MM.1S (cell line): ENCODE measurements around the gene FGF14.

Experiments used
- DNase-seq: peaks from one replicate; pipeline ENCODE4 v3.0.0-alpha.2; 2015
- H2AFZ ChIP-seq: fragments of 300-600 bp; sonication (generic); 2 replicates; pipeline ENCODE4 v1.6.0; 2016; ENCODE audit warnings: antibody characterized with exemption, low read length
- H3F3A ChIP-seq: fragments of 300-600 bp; sonication (generic); 2 replicates; pipeline ENCODE4 v1.6.1; 2016; ENCODE audit warnings: mild to moderate bottlenecking, antibody characterized with exemption, low read length, moderate library complexity, mixed read lengths; ENCODE audit not compliant: insufficient read depth
- H3K27ac ChIP-seq: fragments of 300-600 bp; sonication (generic); 2 replicates; pipeline ENCODE4 v1.5.1; 2016; ENCODE audit warnings: mild to moderate bottlenecking, low read length
- H3K27me3 ChIP-seq: fragments of 300-600 bp; sonication (generic); replicated peaks from 2 replicates; pipeline ENCODE4 v1.6.0; 2016; ENCODE audit warnings: low read length; ENCODE audit not compliant: insufficient read depth
- H3K36me3 ChIP-seq: fragments of 300-600 bp; sonication (generic); replicated peaks from 2 replicates; pipeline ENCODE4 v1.6.1; 2016; ENCODE audit warnings: mild to moderate bottlenecking, low read length, mixed read lengths; ENCODE audit not compliant: insufficient read depth
- H3K4me1 ChIP-seq: fragments of 300-600 bp; sonication (generic); 2 replicates; pipeline ENCODE4 v1.6.1; 2016; ENCODE audit warnings: low read length, mixed read lengths
- H3K4me2 ChIP-seq: fragments of 300-600 bp; sonication (generic); 2 replicates; pipeline ENCODE4 v1.6.0; 2016; ENCODE audit warnings: low read depth, low read length
- H3K4me3 ChIP-seq: fragments of 300-600 bp; sonication (generic); 2 replicates; pipeline ENCODE4 v1.5.1; 2016; ENCODE audit warnings: low read length, mixed read lengths
- H3K79me2 ChIP-seq: fragments of 300-600 bp; sonication (generic); 2 replicates; pipeline ENCODE4 v1.6.1; 2016; ENCODE audit warnings: mixed run types, low read length, mixed read lengths
- H3K9ac ChIP-seq: fragments of 300-600 bp; sonication (generic); 2 replicates; pipeline ENCODE4 v1.6.1; 2016; ENCODE audit warnings: low read length, mixed read lengths
- H3K9me2 ChIP-seq: fragments of 300-600 bp; sonication (generic); replicated peaks from 2 replicates; pipeline ENCODE4 v1.6.1; 2016; ENCODE audit warnings: mild to moderate bottlenecking, low read length, mixed read lengths; ENCODE audit not compliant: insufficient read depth
- H3K9me3 ChIP-seq: fragments of 300-600 bp; sonication (generic); replicated peaks from 2 replicates; pipeline ENCODE4 v1.6.1; 2016; ENCODE audit warnings: mild to moderate bottlenecking, low read length, mixed read lengths; ENCODE audit not compliant: insufficient read depth
- H4K20me1 ChIP-seq: fragments of 300-600 bp; sonication (generic); 2 replicates; pipeline ENCODE4 v1.6.1; 2016; ENCODE audit warnings: mild to moderate bottlenecking, low read length, moderate library complexity, mixed read lengths; ENCODE audit not compliant: insufficient read depth
- EZH2 ChIP-seq: fragments of 300-600 bp; sonication (generic); optimal IDR thresholded peaks from 2 replicates; pipeline ENCODE3; 2017; ENCODE audit warnings: low read depth, mild to moderate bottlenecking, antibody characterized with exemption, low read length, mixed read lengths
- EZH2phosphoT487 ChIP-seq: fragments of 300-600 bp; sonication (generic); IDR thresholded peaks from 2 replicates; pipeline ENCODE4 v1.6.1; 2018; ENCODE audit warnings: antibody characterized with exemption, low read length
- TF ChIP-seq, protein P1 (sequence below): fragments of 300-600 bp; sonication (generic); IDR thresholded peaks from 2 replicates; pipeline ENCODE4 v1.5.1; 2016; ENCODE audit warnings: antibody characterized with exemption, low read length, mixed read lengths

The FGF14 gene

GRCh38 chr13:101661839-101662238 is 740.0 kb downstream of the FGF14 start:
- DNase-seq: no peak
- Histone ChIP-seq H3K36me3 (no peaks in the 10 kb centered on the region), H3K79me2 (no peaks in the 10 kb centered on the region), H4K20me1 (no peaks in the 10 kb centered on the region), H2AFZ (no peak overlapping the region), H3K9ac (no peak overlapping the region), H3K4me2 (no peak overlapping the region), H3K27ac (no peak overlapping the region), H3K4me1 (no peaks in the 10 kb centered on the region), H3K4me3 (no peak overlapping the region), H3K9me2 (no peaks in the 10 kb centered on the region), H3F3A (no peaks in the 10 kb centered on the region), H3K27me3 (no peaks in the 10 kb centered on the region), H3K9me3 (no peaks in the 10 kb centered on the region)
- TF ChIP-seq EZH2 (no peak), EZH2phosphoT487 (no peak)
- TF ChIP-seq, protein P1, sequence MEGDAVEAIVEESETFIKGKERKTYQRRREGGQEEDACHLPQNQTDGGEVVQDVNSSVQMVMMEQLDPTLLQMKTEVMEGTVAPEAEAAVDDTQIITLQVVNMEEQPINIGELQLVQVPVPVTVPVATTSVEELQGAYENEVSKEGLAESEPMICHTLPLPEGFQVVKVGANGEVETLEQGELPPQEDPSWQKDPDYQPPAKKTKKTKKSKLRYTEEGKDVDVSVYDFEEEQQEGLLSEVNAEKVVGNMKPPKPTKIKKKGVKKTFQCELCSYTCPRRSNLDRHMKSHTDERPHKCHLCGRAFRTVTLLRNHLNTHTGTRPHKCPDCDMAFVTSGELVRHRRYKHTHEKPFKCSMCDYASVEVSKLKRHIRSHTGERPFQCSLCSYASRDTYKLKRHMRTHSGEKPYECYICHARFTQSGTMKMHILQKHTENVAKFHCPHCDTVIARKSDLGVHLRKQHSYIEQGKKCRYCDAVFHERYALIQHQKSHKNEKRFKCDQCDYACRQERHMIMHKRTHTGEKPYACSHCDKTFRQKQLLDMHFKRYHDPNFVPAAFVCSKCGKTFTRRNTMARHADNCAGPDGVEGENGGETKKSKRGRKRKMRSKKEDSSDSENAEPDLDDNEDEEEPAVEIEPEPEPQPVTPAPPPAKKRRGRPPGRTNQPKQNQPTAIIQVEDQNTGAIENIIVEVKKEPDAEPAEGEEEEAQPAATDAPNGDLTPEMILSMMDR: no peak
